Right cardiac atrium (tissue), 5 donors: ENCODE data around the gene CITED4. TPM values are rescaled to one million over a fixed set of nuclear protein-coding genes. Genes with fewer than 3 reads are reported as not detected.

Experiments used
- ATAC-seq, 2 donors: fragments of 200-7000 bp; cut with Tn5 transposase; one replicate each; pipeline versions ENCODE4 v1.8.0 to v1.9.1; 2020; ENCODE audit warnings: moderate library complexity in 2 of 2, mild to moderate bottlenecking in 1 of 2
- DNase-seq, 3 donors: peaks; one replicate each; pipeline ENCODE4 v3.0.0-alpha.2; 2020
- H3K27ac ChIP-seq: one replicate; pipeline ENCODE4 v1.5.1; 2013; ENCODE audit warnings: mild to moderate bottlenecking, low read length, control low read depth, moderate library complexity
- H3K27me3 ChIP-seq: one replicate; pipeline ENCODE4 v1.6.1; 2013; ENCODE audit not compliant: control insufficient read depth, insufficient read depth
- H3K4me1 ChIP-seq: one replicate; pipeline ENCODE4 v1.6.1; 2013; ENCODE audit warnings: low read length; ENCODE audit not compliant: control insufficient read depth, insufficient read depth
- H3K4me3 ChIP-seq: one replicate; pipeline ENCODE4 v1.5.1; 2013; ENCODE audit warnings: low read length, control low read depth
- H3K9me3 ChIP-seq: one replicate; pipeline ENCODE4 v1.6.1; 2013; ENCODE audit warnings: low read length; ENCODE audit not compliant: control insufficient read depth
- WGBS: extraction: QIAGEN DNeasy Blood & Tissue Kit; methylation state at CpG from one replicate; pipeline ENCODE4 v1.1.7; 2013; 5-methylcytosine and 5-hydroxymethylcytosine counted together
- intact Hi-C, 4 donors: fragments of 100-400 bp; cut with DNase I; formaldehyde crosslinking; loops; one replicate each; pipeline versions ENCODE4 v1.11.0 to v1.14.0; 2022 to 2023
- long read RNA-seq, 4 donors: library from polyadenylated mRNA; unstranded; transcript quantifications; one replicate each; pipeline ENCODE4 v2.0.0, GENCODE V29; 2020 to 2021
- polyA plus RNA-seq: library from polyadenylated mRNA; stranded (reverse); fragments of 200-250 nt; gene quantifications from one replicate; pipeline ENCODE4 v1.2.3, GENCODE V29; 2013
- total RNA-seq, 4 donors: library from RNA; stranded (reverse); fragmentation: NEBNext Ultra II Directional; extraction: Animal tissue kit (Norgen Biotek cat#: 25700); gene quantifications; one replicate each; pipeline ENCODE4 v1.2.1, GENCODE V29; 2021
- donor health status: healthy with polysubstance abuse.
- donor health status: DM: no; HTN: yes; CAD: no.
- donor health status: DM: no; HTN: no; CAD: no.
- donor health status: DM: no; HTN: yes; CAD: no; lungs with severe emphysema.
- donor health status: DM: yes; HTN: yes; CAD: no.

CITED4 gene
- total RNA-seq (10 to 100 TPM; 19.9 to 44.5 (median 38.2) TPM), polyA plus RNA-seq (13.7 TPM)
- long read RNA-seq, donor 1, transcript CITED4-201 (1 exons, 1,316 nt): major isoform, 172 of 172 reads
- long read RNA-seq, donor 1, partial matches to known transcripts: 0 of 172 reads
- long read RNA-seq, donor 1, other reads (novel, unspliced or antisense): 0 of 172 reads
- long read RNA-seq, donor 2, transcript CITED4-201 (1 exons, 1,316 nt): major isoform, 97 of 97 reads
- long read RNA-seq, donor 2, partial matches to known transcripts: 0 of 97 reads
- long read RNA-seq, donor 2, other reads (novel, unspliced or antisense): 0 of 97 reads
- long read RNA-seq, donor 3: 0 reads
- long read RNA-seq, donor 4, transcript CITED4-201 (1 exons, 1,316 nt): major isoform, 138 of 139 reads
- long read RNA-seq, donor 4, partial matches to known transcripts: 0 of 139 reads
- long read RNA-seq, donor 4, other reads (novel, unspliced or antisense): 1 of 139 reads

DNA sequence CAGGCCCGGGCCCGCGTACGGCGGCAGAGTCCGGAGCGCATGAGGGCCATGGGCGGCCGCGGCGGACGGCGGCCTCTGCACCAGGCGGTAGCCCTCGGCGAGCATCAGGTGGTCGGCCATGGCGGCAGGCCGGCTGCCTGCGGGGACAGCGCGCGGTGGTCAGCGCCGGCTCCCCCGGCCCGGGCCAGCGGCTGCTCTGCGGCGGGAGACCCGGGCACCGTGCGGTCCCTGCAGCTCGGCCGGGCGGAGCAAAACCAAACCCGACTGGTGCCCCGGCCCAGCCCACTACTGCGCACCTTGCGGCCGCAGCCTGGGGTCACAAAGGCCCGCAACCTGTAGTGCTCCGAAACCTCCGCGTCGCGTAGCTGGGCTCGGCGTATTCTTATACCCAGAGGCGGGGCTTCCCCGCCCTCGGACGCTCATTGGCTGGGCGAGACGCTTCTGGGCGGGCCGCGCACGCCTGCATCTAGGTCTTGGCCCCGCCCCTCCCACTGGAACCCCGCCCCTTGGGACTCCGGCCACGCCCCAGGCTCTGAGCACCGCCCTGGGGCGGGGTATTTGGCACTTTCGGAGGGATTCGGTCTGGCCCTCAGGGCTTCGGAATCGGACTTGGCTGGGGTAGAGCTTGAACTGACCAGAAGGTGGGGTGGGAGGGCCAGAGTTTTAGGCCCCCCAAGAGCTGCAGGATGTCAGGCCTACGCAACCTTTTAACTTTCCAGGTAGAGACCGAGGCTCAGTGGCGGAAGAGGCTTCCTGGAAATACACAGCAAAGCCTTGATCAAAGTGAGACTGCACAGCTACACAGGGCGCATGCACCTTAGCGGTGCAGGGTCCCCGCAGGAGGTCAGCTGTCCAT is at the start of gene CITED4:
CITED4 (minus strand) TSS at position 356 of the 856 bp plus-strand sequence; CDS start at position 120, 236 bp downstream.
- H3K27ac ChIP-seq: peak within 1 kb of the TSS; percentile 65
- intact Hi-C loops: no loop called here
- H3K27me3 ChIP-seq: no peaks in the 10 kb centered on the region
- ATAC-seq (peak; percentile 97), DNase-seq (peak; percentile 95 to 99 (median 99))
- H3K4me1 ChIP-seq: peaks cover 7% of the 10 kb centered on the region
- H3K9me3 ChIP-seq: no peaks in the 10 kb centered on the region
- H3K4me3 ChIP-seq: peak within 1 kb of the TSS; percentile 71
- 5% methylated on average over 75 of the region's 75 CpGs for WGBS

DNA sequence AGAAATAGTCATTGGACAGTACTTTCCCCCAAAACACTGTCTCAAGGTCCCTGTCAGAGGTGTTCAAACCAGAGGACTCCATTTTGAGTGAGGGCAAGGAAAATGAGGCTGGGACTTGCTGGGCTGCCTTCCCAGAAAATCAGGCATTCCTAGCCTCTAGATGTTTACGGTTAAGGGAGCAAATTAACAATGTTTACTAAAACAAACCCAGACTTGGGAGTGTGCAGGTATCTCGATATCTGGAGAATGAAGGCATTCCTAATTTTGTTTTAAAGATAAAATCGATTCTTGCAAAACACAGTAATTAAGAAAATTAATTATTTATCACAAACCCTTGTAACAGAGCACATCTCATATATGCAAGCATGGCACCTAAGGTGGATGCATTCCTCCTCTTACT is 48.9 kb upstream of the CITED4 start:
- H3K27ac ChIP-seq: no peak overlapping the region
- H3K9me3 ChIP-seq: no peaks in the 10 kb centered on the region
- WGBS: 87% methylated on average over 3 of the region's 3 CpGs
- ATAC-seq (no peak), DNase-seq (no peak)
- no peak overlapping the region for H3K4me3 ChIP-seq
- H3K4me1 ChIP-seq: no peaks in the 10 kb centered on the region
- no peaks in the 10 kb centered on the region for H3K27me3 ChIP-seq
- intact Hi-C loops: no loop called here

GRCh38 chr1:40909281-40909680 is 47.1 kb upstream of the CITED4 start:
- Histone ChIP-seq H3K4me1 (no peaks in the 10 kb centered on the region), H3K4me3 (no peak overlapping the region), H3K27ac (no peak overlapping the region), H3K27me3 (no peaks in the 10 kb centered on the region), H3K9me3 (no peaks in the 10 kb centered on the region)
- intact Hi-C loops: no loop called here
- no peak for DNase-seq
- 95% methylated on average over 9 of the region's 9 CpGs for WGBS
- no peak for ATAC-seq

GRCh38 chr1:40908350-40908749 is 46.2 kb upstream of the CITED4 start:
- WGBS: 49% methylated on average over 6 of the region's 6 CpGs
- H3K27me3 ChIP-seq: no peaks in the 10 kb centered on the region
- H3K4me3 ChIP-seq: no peak overlapping the region
- no peak overlapping the region for H3K27ac ChIP-seq
- H3K4me1 ChIP-seq: no peaks in the 10 kb centered on the region
- no peaks in the 10 kb centered on the region for H3K9me3 ChIP-seq
- ATAC-seq (peak in 1 of 2 donors; percentile 36), DNase-seq (no peak)
- intact Hi-C loops: no loop called here

GRCh38 chr1:40907899-40908298 is 45.7 kb upstream of the CITED4 start:
- H3K9me3 ChIP-seq: no peaks in the 10 kb centered on the region
- 81% methylated on average over 4 of the region's 4 CpGs for WGBS
- intact Hi-C loops: no loop called here
- H3K4me3 ChIP-seq: no peak overlapping the region
- DNase-seq (no peak), ATAC-seq (no peak)
- H3K27me3 ChIP-seq: no peaks in the 10 kb centered on the region
- no peak overlapping the region for H3K27ac ChIP-seq
- H3K4me1 ChIP-seq: no peaks in the 10 kb centered on the region

DNA sequence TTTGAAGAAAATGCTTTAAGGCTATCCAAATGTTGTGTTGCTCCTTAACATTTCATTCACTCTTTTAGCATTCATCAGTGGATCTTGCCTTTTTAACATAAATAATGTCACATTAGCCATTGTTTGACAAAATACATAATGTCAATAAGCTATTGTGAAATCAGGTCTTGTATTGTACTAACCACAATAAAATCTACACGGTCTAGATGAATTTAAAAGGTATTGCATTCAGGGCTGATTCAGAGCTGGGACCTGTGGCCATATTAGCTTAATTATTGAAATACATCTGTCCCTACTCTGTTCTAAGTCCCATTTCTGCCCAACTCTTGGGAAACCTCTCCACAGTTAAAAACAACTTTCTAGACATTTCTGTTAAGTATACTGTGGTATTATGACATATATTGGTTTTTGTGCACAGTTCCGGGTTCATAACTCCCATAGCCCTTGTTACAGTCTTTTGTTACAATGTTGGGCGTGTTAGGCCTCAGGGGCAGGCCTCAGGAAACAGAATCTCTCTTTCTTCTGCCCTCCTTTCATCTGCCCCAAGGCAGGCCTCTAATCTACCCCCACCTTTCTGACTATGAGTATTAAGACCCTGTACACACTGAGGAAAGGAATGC is 44.7 kb upstream of the CITED4 start:
- Histone ChIP-seq H3K9me3 (no peaks in the 10 kb centered on the region), H3K4me1 (no peaks in the 10 kb centered on the region), H3K27me3 (no peaks in the 10 kb centered on the region), H3K4me3 (no peak overlapping the region), H3K27ac (no peak overlapping the region)
- DNase-seq (no peak), ATAC-seq (no peak)
- intact Hi-C loops: no loop called here
- 88% methylated on average over 3 of the region's 3 CpGs for WGBS

- Histone ChIP-seq H3K9me3 (no peaks in the 10 kb centered on the region), H3K27ac (no peak overlapping the region), H3K4me3 (no peak overlapping the region), H3K4me1 (no peaks in the 10 kb centered on the region), H3K27me3 (no peaks in the 10 kb centered on the region)
- WGBS: 86% methylated on average over 4 of the region's 4 CpGs
- ATAC-seq (no peak), DNase-seq (no peak)
- intact Hi-C loops: no loop called here
These were observed 42.9 kb upstream of the CITED4 start for GRCh38 chr1:40905061-40905460.

- Histone ChIP-seq H3K27ac (no peak overlapping the region), H3K4me1 (no peaks in the 10 kb centered on the region), H3K9me3 (no peaks in the 10 kb centered on the region), H3K27me3 (no peaks in the 10 kb centered on the region), H3K4me3 (no peak overlapping the region)
- intact Hi-C loops: no loop called here
- DNase-seq (no peak), ATAC-seq (no peak)
- 100% methylated on average over 1 of the region's 1 CpG for WGBS
These were observed 40.9 kb upstream of the CITED4 start for GRCh38 chr1:40903106-40903505.

GRCh38 chr1:40901886-40902852 is 40.0 kb upstream of the CITED4 start:
- no peak overlapping the region for H3K27ac ChIP-seq

DNA sequence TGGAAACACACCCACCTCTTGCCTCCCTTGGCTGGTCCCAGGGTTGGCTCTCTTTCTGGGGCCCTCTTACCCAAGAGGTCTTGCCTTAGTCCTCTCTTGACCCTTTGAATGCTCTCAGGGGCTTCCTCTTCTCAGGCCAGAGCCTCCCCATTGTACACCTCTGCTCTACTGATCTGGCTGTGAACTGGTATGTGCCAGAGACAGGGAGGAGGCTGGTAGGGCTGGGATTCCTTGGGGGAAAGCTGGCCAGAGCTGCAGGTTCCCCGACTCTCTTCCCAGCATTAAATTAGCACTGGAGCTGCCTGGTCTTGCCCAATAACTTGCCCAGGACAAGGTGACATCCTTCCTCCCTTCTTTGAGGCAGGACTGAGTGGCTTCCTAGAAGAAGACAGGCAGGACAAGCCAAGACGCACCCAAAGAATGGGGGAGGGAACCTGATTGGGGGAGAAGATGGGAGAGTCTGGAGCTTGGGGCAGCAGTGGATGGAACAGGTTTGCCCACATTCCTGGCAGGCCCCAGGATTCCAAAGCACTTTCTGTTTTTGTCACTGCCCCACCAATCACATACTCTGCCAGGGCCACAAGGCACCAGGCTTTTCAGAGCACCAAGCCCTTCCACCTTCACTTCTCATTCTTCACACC is 37.2 kb upstream of the CITED4 start:
- DNase-seq: no peak
- 86% methylated on average over 2 of the region's 2 CpGs for WGBS
- Histone ChIP-seq H3K9me3 (no peaks in the 10 kb centered on the region), H3K4me1 (no peaks in the 10 kb centered on the region), H3K27me3 (no peaks in the 10 kb centered on the region), H3K4me3 (no peak overlapping the region), H3K27ac (no peak overlapping the region)
- intact Hi-C loops: no loop called here
- ATAC-seq: no peak

More at GRCh38 chr1:40901886-40902852, 40.0 kb upstream of the CITED4 start:
- Histone ChIP-seq H3K4me1 (no peaks in the 10 kb centered on the region), H3K9me3 (no peaks in the 10 kb centered on the region), H3K4me3 (no peak overlapping the region), H3K27me3 (no peaks in the 10 kb centered on the region)
- 71% methylated on average over 18 of the region's 18 CpGs for WGBS
- peak; percentile 43 to 64 for ATAC-seq
- intact Hi-C loops: no loop called here
- DNase-seq: peak in 2 of 3 donors; percentile 45 to 62
